SW 1271 (cell line): ENCODE results near the gene PDXP.
"Not testable (repeated sequence)": the region's sequence is repeated elsewhere in the genome, so short reads cannot be mapped to it uniquely, and the experiment has no call there.

ENCODE experiments used
- DNase-seq, 2 experiments: peaks; one replicate each; lab custom pipeline; 2025; lab: John Stamatoyannopoulos, UW

The PDXP gene

GRCh38 chr22:37658133-37659065 is at the start of gene PDXP:
PDXP (plus strand) TSS chr22:37658723; CDS start chr22:37658783, 60 bp downstream.
- peak; percentile 96 to 98 for DNase-seq

- DNase-seq, result peak in 1 of 2 experiments; percentile 15
These were observed 49.0 kb upstream of the PDXP start for GRCh38 chr22:37609240-37610152.

- not testable (repeated sequence) for DNase-seq
These were observed 48.4 kb upstream of the PDXP start for GRCh38 chr22:37610153-37610475.

- DNase-seq, result no peak
These were observed 47.9 kb upstream of the PDXP start for GRCh38 chr22:37610480-37611129.

- DNase-seq, result no peak
These were observed 47.3 kb upstream of the PDXP start for GRCh38 chr22:37611207-37611606.

- DNase-seq, result no peak
These were observed 42.1 kb upstream of the PDXP start for GRCh38 chr22:37616201-37617083.

GRCh38 chr22:37617431-37617830 is 41.1 kb upstream of the PDXP start:
- DNase-seq, result no peak

GRCh38 chr22:37618072-37618656 is 40.4 kb upstream of the PDXP start:
- DNase-seq, result no peak

GRCh38 chr22:37618674-37619073 is 39.8 kb upstream of the PDXP start:
- no peak for DNase-seq

GRCh38 chr22:37619991-37620390 is 38.5 kb upstream of the PDXP start:
- no peak for DNase-seq

GRCh38 chr22:37621352-37621860 is 37.1 kb upstream of the PDXP start:
- DNase-seq, result no peak

- DNase-seq, result peak in 1 of 2 experiments; percentile 11
These were observed 35.2 kb upstream of the PDXP start for GRCh38 chr22:37623075-37624016.

- no peak for DNase-seq
These were observed 34.5 kb upstream of the PDXP start for GRCh38 chr22:37624017-37624365.

GRCh38 chr22:37624876-37625275 is 33.6 kb upstream of the PDXP start:
- no peak for DNase-seq

- DNase-seq, result no peak
These were observed 32.8 kb upstream of the PDXP start for GRCh38 chr22:37625737-37626136.

GRCh38 chr22:37626144-37626543 is 32.4 kb upstream of the PDXP start:
- DNase-seq, result no peak

GRCh38 chr22:37626556-37627075 is 31.9 kb upstream of the PDXP start:
- DNase-seq, result no peak

GRCh38 chr22:37627121-37627520 is 31.4 kb upstream of the PDXP start:
- no peak for DNase-seq

GRCh38 chr22:37627545-37627944 is 31.0 kb upstream of the PDXP start:
- no peak for DNase-seq
